NCI-H2227 treated with DMSO at 0.1 percent for 48 hours (cell line): ENCODE measurements around the gene ABCG8.

Experiments
- DNase-seq: peaks from one replicate; lab custom pipeline; 2025; lab: John Stamatoyannopoulos, UW

The ABCG8 gene

GRCh38 chr2:43925431-43925830 is 86.7 kb downstream of the ABCG8 start:
- DNase-seq = no peak

GRCh38 chr2:43927442-43927841 is 88.7 kb downstream of the ABCG8 start:
- no peak for DNase-seq

- DNase-seq = no peak
These were observed 92.5 kb downstream of the ABCG8 start for GRCh38 chr2:43931293-43931692.
